Activated CD4-positive, alpha-beta T cell treated with anti-CD3 and anti-CD28 coated beads, Interleukin-2, amount 10 ng/mL, durations not matched to agents 24 days and 14 days (primary cell): ENCODE measurements around the gene EPC2. TPM values are rescaled to one million over a fixed set of nuclear protein-coding genes. Genes with fewer than 3 reads are reported as not detected.

Experiments used
- DNase-seq: peaks from one replicate; pipeline ENCODE4 v3.0.0; 2022
- H3K27ac Mint-ChIP-seq: one replicate; pipeline ENCODE4 v1.8.0; 2022; ENCODE audit warnings: mild to moderate bottlenecking, mixed read lengths
- H3K27me3 Mint-ChIP-seq: one replicate; pipeline ENCODE4 v1.8.0; 2022; ENCODE audit warnings: mixed read lengths
- H3K36me3 Mint-ChIP-seq: one replicate; pipeline ENCODE4 v1.8.0; 2022; ENCODE audit warnings: low read depth, mild to moderate bottlenecking, mixed read lengths
- H3K4me1 Mint-ChIP-seq: one replicate; pipeline ENCODE4 v1.8.0; 2021; ENCODE audit warnings: mixed read lengths
- H3K4me3 Mint-ChIP-seq: one replicate; pipeline ENCODE4 v1.8.0; 2022; ENCODE audit warnings: mild to moderate bottlenecking, moderate library complexity, mixed read lengths
- H3K9me3 Mint-ChIP-seq: one replicate; pipeline ENCODE4 v1.8.0; 2021; ENCODE audit warnings: mixed read lengths
- intact Hi-C: fragments of 100-400 bp; cut with micrococcal nuclease; formaldehyde crosslinking; loops from one replicate; pipeline ENCODE4 v1.15.1; 2023
- total RNA-seq: library from RNA; stranded (reverse); gene quantifications from 2 replicates; pipeline ENCODE4 v1.2.3, GENCODE V29; 2022

The EPC2 gene
- total RNA-seq, 1 donor from 2014 or later: 30.6 TPM

DNA sequence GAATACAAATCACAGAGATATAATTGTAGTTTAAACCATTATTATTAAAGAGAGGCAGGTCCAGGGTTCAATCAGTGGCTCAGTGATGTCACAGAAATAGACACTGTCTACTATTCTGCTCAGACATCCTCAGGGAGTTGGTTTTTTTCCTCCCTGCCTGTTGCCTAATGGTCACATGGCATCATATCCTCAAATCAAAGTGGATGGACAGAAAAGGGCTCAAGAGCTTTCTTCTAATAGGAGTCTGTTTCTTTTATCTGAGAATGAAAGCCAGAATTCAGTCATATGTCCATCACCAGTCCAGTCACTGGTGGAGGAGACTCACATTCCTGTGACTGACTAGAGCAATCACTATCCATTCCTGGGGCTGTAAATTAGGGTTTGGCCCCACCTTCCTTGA, 27.9 kb upstream of the EPC2 start:
- H3K9me3 Mint-ChIP-seq: peaks cover 16% of the 10 kb centered on the region
- H3K36me3 Mint-ChIP-seq: peaks cover 3% of the 10 kb centered on the region
- DNase-seq: no peak
- peaks cover 13% of the 10 kb centered on the region for H3K4me1 Mint-ChIP-seq
- H3K4me3 Mint-ChIP-seq: no peak overlapping the region
- intact Hi-C loops: no loop called here
- no peak overlapping the region for H3K27ac Mint-ChIP-seq
- H3K27me3 Mint-ChIP-seq: no peaks in the 10 kb centered on the region

GRCh38 chr2:148617219-148617618, 27.3 kb upstream of the EPC2 start:
- peaks cover 13% of the 10 kb centered on the region for H3K9me3 Mint-ChIP-seq
- H3K36me3 Mint-ChIP-seq: peaks cover 3% of the 10 kb centered on the region
- no peak overlapping the region for H3K27ac Mint-ChIP-seq
- no peak overlapping the region for H3K4me3 Mint-ChIP-seq
- DNase-seq: no peak
- no peaks in the 10 kb centered on the region for H3K27me3 Mint-ChIP-seq
- H3K4me1 Mint-ChIP-seq: peaks cover 13% of the 10 kb centered on the region
- intact Hi-C loops: no loop called here

GRCh38 chr2:148619560-148620195, 24.9 kb upstream of the EPC2 start:
- no peak for DNase-seq
- Mint-ChIP-seq H3K4me1 (peaks cover 7% of the 10 kb centered on the region), H3K9me3 (peaks cover 8% of the 10 kb centered on the region), H3K36me3 (no peaks in the 10 kb centered on the region), H3K27me3 (peaks cover 4% of the 10 kb centered on the region), H3K27ac (no peak overlapping the region), H3K4me3 (no peak overlapping the region)
- intact Hi-C loops: no loop called here

DNA sequence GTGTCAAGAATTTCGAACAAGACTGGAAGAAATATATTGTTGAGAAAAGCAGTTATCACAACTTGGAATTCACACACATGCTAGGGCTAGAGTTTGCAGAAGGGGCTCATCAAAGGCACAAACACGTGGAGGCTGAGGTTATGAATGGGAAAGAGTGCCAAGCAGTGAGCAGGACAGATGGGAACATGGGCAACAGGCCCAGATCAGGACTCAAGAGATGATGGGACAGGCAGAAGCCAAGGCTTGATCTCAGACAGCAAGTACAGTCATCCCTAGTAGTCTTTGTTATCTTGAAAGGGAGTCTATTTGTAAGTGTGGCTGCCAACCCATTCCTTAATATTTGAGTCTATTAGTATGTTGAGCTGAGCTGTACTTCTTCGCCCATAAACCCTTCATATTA, 22.2 kb upstream of the EPC2 start:
- Mint-ChIP-seq H3K4me3 (no peak overlapping the region), H3K36me3 (no peaks in the 10 kb centered on the region), H3K27ac (no peak overlapping the region), H3K9me3 (peaks cover 8% of the 10 kb centered on the region), H3K4me1 (peaks cover 3% of the 10 kb centered on the region), H3K27me3 (peaks cover 6% of the 10 kb centered on the region)
- intact Hi-C loops: no loop called here
- DNase-seq: no peak

DNA sequence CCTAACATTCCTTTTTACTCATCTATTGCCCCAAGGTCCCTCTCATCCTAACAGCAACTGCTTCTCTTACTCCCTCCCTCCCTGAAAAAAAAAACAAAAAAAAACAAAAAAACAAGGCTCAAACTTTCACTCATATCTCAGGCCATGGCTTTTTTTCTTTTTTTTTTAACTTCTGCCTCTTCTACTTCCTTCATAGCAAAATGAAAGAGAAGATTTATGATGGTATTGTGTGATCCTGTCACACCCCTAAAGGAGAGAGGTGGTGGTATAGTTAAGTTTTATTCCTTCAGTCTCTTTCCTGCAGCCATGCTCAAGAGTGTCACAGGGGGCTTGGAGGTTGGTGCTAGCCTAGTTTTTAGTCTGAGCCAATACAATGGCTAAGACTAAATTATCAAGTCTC, 21.5 kb upstream of the EPC2 start:
- peaks cover 8% of the 10 kb centered on the region for H3K27me3 Mint-ChIP-seq
- H3K36me3 Mint-ChIP-seq: no peaks in the 10 kb centered on the region
- intact Hi-C loops: no loop called here
- no peak overlapping the region for H3K4me3 Mint-ChIP-seq
- no peak for DNase-seq
- H3K9me3 Mint-ChIP-seq: peaks cover 8% of the 10 kb centered on the region
- H3K4me1 Mint-ChIP-seq: peaks cover 3% of the 10 kb centered on the region
- H3K27ac Mint-ChIP-seq: no peak overlapping the region

DNA sequence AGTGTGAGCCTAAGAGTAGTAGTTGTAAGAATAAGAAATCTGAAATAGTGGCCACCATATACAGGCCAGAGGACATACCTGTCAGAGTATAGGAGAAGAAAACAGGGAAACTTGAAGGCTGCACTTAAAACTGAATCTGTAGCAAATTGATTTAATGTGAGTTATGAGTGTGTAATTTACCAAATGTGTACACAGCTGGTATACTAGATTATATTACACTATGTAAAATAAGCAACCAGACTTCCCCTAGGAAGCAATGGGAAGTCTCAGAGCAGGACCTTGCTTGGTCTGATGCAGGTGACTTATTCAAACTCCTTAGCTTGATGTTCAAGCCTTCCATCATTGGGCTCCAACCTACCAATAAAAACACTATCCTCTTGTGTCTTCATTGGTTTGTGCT, 17.3 kb upstream of the EPC2 start:
- H3K27me3 Mint-ChIP-seq: peaks cover 8% of the 10 kb centered on the region
- no peak overlapping the region for H3K4me3 Mint-ChIP-seq
- intact Hi-C loops: no loop called here
- H3K9me3 Mint-ChIP-seq: peaks cover 4% of the 10 kb centered on the region
- no peak overlapping the region for H3K27ac Mint-ChIP-seq
- H3K4me1 Mint-ChIP-seq: peaks cover 3% of the 10 kb centered on the region
- no peak for DNase-seq
- no peaks in the 10 kb centered on the region for H3K36me3 Mint-ChIP-seq

DNA sequence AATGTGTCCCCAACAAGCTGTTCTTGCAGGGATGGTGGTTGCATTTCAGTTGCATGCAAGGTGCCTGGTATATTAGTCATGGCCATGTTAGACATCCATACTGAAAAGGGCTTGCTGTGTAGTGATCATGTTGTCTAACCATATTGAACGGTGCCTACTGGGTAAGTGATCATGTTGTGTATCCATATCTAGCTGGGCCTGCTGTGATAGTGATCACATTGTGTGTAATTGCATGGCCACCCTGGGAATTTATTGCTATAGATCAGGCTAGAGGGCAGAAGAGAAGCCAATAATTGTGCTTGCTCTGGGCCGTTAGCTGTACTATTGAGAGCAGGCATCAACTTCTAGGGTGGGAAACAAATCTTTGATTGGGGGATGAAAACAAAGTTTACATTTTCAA, 9.8 kb upstream of the EPC2 start:
- intact Hi-C loops: no loop called here
- no peaks in the 10 kb centered on the region for H3K4me1 Mint-ChIP-seq
- DNase-seq: no peak
- no peaks in the 10 kb centered on the region for H3K36me3 Mint-ChIP-seq
- H3K4me3 Mint-ChIP-seq: no peak overlapping the region
- H3K9me3 Mint-ChIP-seq: peaks cover 4% of the 10 kb centered on the region
- no peak overlapping the region for H3K27ac Mint-ChIP-seq
- H3K27me3 Mint-ChIP-seq: peaks cover 22% of the 10 kb centered on the region

DNA sequence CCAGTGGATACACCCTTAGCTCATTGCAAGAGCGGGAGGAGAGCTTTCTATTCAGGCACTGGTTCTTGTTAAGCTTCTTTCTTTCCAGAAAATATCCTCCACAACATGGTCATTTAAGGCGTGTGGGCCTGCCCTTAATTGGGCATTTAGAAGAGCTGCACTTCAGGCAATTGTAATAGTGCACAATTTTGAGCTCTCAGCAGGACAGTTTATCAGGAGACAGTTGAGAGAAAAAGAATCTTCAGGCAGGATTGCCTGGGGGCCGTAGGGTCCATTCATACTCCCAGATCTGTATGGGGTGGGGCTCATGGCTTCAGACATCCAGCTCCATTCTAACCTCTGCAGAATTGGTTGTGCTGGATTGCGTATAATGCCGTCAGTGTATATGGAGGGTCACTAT, 6.0 kb upstream of the EPC2 start:
- Mint-ChIP-seq H3K27me3 (peaks cover 30% of the 10 kb centered on the region), H3K4me3 (no peak overlapping the region), H3K27ac (no peak overlapping the region), H3K36me3 (no peaks in the 10 kb centered on the region), H3K9me3 (peaks cover 4% of the 10 kb centered on the region), H3K4me1 (peaks cover 9% of the 10 kb centered on the region)
- intact Hi-C loops: no loop called here
- no peak for DNase-seq

DNA sequence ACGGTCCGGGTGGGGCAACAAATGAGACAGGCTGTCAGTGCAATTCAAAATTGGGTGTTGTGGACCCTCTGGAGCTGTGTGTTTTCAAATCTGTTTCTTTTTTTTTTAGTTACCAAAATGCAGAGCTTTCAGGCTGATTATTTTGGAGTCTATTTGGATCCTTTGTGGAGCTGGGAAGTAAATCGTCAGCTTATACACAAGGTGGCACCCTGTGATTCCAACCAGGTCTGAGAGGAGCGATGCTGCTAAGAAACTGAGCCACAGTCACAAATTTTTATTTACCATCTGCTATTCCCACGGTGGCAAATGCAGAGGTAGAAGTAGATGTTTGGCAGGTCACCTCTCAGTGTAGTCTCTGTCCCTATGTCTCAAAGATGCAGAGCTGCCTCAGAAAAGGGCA, 3.8 kb upstream of the EPC2 start:
- peaks cover 13% of the 10 kb centered on the region for H3K4me1 Mint-ChIP-seq

GRCh38 chr2:148642112-148642744, 2.3 kb upstream of the EPC2 start:
- no peak for DNase-seq
- H3K27ac Mint-ChIP-seq: no peak overlapping the region
- H3K9me3 Mint-ChIP-seq: no peaks in the 10 kb centered on the region
- intact Hi-C loops: loop anchor here (10.0 kb wide), 2 partner anchors 353 to 707 kb away; no protein-coding TSS in a partner anchor
- peaks cover 17% of the 10 kb centered on the region for H3K27me3 Mint-ChIP-seq
- no peak overlapping the region for H3K4me3 Mint-ChIP-seq
- peaks cover 21% of the 10 kb centered on the region for H3K4me1 Mint-ChIP-seq
- peaks cover 7% of the 10 kb centered on the region for H3K36me3 Mint-ChIP-seq

More for the DNA sequence above, 3.8 kb upstream of the EPC2 start:
- Mint-ChIP-seq H3K36me3 (peaks cover 3% of the 10 kb centered on the region), H3K27ac (no peak overlapping the region), H3K9me3 (no peaks in the 10 kb centered on the region), H3K27me3 (peaks cover 20% of the 10 kb centered on the region), H3K4me3 (no peak overlapping the region)
- intact Hi-C loops: loop anchor here (10.0 kb wide), 2 partner anchors 354 to 706 kb away; no protein-coding TSS in a partner anchor
- no peak for DNase-seq

DNA sequence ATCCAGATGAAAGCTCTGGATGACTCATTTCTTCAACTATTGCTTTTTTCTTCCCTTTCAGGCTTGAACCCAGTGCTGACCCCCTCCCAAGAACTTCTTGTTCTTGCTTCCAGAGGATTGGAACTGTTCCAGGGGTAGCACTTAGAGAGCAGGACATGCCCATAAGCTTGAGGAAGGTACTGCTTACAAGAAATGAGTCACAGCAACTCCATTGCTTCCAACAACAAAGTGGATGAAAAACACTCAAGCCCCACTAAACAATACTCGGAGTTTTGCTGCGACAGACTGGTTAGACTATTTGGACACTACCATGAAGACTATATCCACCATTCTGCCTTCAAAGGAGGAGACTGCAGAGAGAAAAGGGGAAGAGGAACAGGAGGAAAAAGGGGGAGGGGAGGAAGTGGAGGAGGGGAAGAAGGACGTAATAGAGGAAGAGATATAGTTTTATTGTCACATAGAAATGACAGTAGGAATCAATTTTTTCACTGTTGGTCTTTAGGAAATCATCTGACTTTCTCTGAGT, 1.6 kb upstream of the EPC2 start:
- Mint-ChIP-seq H3K4me3 (peak overlapping the region; percentile 86), H3K36me3 (peaks cover 7% of the 10 kb centered on the region), H3K27me3 (peaks cover 17% of the 10 kb centered on the region), H3K4me1 (peaks cover 21% of the 10 kb centered on the region), H3K9me3 (no peaks in the 10 kb centered on the region), H3K27ac (peak overlapping the region; percentile 98)
- intact Hi-C loops: loop anchor here (1.0 to 10.0 kb wide), 7 partner anchors 29 to 708 kb away; no protein-coding TSS in a partner anchor
- DNase-seq: no peak

- Mint-ChIP-seq H3K4me3 (peak overlapping the region; percentile 86), H3K9me3 (no peaks in the 10 kb centered on the region), H3K27me3 (peaks cover 17% of the 10 kb centered on the region), H3K4me1 (peaks cover 21% of the 10 kb centered on the region), H3K36me3 (peaks cover 7% of the 10 kb centered on the region), H3K27ac (peak overlapping the region; percentile 98)
- intact Hi-C loops: loop anchor here (1.0 to 10.0 kb wide), 7 partner anchors 29 to 709 kb away; no protein-coding TSS in a partner anchor
- peak; percentile 62 for DNase-seq
These were observed 1.1 kb upstream of the EPC2 start for GRCh38 chr2:148643421-148643820.

- H3K27ac Mint-ChIP-seq: peak overlapping the region; percentile 98
- DNase-seq: peak; percentile 98
- H3K36me3 Mint-ChIP-seq: peaks cover 9% of the 10 kb centered on the region
- intact Hi-C loops: loop anchor here (1.0 to 10.0 kb wide), 8 partner anchors 30 to 798 kb away; partner anchors contain the start of genes ACVR2A and ORC4
- H3K4me1 Mint-ChIP-seq: peaks cover 31% of the 10 kb centered on the region
- H3K27me3 Mint-ChIP-seq: peaks cover 14% of the 10 kb centered on the region
- no peaks in the 10 kb centered on the region for H3K9me3 Mint-ChIP-seq
- H3K4me3 Mint-ChIP-seq: peak overlapping the region; percentile 86
These were observed 460 bp downstream of the EPC2 start for GRCh38 chr2:148644883-148645538.
